ENCODE data around the gene RFPL2.

RFPL2 gene

DNA sequence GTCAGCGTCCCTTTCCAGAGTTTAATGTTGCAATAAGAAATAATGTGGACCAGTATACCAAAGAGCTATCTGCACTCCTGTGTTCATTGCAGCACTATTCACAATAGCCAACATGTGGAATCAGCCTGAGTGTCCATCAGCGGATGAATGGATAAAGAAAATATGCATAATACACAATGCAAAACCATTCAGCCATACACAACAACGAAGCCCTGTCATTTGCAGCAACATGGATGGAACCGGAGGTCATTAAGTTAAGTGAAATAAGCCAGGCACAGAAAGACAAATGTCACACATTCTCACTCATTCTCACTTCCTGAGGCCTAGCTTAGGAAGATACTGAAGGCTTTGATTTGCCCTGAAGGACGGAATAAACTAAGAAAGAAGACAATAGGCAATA, 28.2 kb upstream of the RFPL2 start:
- FAIRE-seq, result no peak
- no peak for TF ChIP-seq TAF1 (IDR thresholded peaks at IDR 0.05; ENCODE audit: low read depth, low read length)
- TF ChIP-seq SPI1 (IDR thresholded peaks at IDR 0.05; ENCODE audit: low read depth, low read length), result no peak
- TF ChIP-seq POLR2AphosphoS5 (IDR thresholded peaks at IDR 0.05; ENCODE audit: low read depth, low read length), result no peak
- no peak for TF ChIP-seq POLR2A (IDR thresholded peaks at IDR 0.05; ENCODE audit: low read depth, low read length)
- no peak for TF ChIP-seq POU2F2 (IDR thresholded peaks at IDR 0.05; ENCODE audit: low read depth, low read length)
- TF ChIP-seq PAX5 (IDR thresholded peaks at IDR 0.05; ENCODE audit: insufficient read depth, low read length, severe bottlenecking), result no peak
- DNase-seq (ENCODE audit: insufficient read length, low spot score), result no peak

DNA sequence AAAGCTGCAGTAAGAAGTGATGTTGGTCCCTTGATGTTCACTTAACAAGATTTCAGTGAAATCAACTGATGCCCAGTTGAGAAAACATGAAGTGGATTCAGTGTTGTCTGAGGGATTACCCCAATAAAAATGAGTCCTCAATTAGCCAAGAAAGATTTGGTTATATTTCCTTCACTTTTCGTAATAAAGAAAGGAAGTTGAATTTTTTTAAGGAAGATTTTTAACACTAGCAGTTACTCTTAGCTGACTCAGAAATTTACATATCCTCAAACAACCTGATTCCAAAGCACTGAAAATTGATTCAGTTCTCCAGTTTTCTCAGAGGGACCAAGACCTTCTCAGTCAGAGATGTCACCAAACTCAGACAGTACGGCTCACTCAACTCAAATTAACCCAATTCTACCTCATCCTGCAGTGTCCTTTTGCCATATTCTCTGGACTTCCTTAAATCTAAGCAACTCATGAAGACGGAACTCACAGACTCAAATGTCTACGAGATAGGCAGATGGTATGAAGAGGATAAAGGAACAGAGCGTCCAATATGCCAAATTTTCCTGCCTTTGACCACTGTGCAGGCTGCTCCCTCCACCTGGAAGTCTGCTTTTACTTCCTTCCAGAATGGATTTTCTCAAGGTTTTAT, 27.4 kb upstream of the RFPL2 start:
- DNase-seq (ENCODE audit: insufficient read length, low spot score) (no peak), FAIRE-seq (no peak)
- TF ChIP-seq POLR2A (IDR thresholded peaks at IDR 0.05; ENCODE audit: low read depth, low read length), result no peak
- TF ChIP-seq POLR2AphosphoS5 (IDR thresholded peaks at IDR 0.05; ENCODE audit: low read depth, low read length), result no peak
- no peak for TF ChIP-seq SPI1 (IDR thresholded peaks at IDR 0.05; ENCODE audit: low read depth, low read length)
- no peak for TF ChIP-seq TAF1 (IDR thresholded peaks at IDR 0.05; ENCODE audit: low read depth, low read length)
- no peak for TF ChIP-seq PAX5 (IDR thresholded peaks at IDR 0.05; ENCODE audit: insufficient read depth, low read length, severe bottlenecking)
- TF ChIP-seq POU2F2 (IDR thresholded peaks at IDR 0.05; ENCODE audit: low read depth, low read length), result no peak

DNA sequence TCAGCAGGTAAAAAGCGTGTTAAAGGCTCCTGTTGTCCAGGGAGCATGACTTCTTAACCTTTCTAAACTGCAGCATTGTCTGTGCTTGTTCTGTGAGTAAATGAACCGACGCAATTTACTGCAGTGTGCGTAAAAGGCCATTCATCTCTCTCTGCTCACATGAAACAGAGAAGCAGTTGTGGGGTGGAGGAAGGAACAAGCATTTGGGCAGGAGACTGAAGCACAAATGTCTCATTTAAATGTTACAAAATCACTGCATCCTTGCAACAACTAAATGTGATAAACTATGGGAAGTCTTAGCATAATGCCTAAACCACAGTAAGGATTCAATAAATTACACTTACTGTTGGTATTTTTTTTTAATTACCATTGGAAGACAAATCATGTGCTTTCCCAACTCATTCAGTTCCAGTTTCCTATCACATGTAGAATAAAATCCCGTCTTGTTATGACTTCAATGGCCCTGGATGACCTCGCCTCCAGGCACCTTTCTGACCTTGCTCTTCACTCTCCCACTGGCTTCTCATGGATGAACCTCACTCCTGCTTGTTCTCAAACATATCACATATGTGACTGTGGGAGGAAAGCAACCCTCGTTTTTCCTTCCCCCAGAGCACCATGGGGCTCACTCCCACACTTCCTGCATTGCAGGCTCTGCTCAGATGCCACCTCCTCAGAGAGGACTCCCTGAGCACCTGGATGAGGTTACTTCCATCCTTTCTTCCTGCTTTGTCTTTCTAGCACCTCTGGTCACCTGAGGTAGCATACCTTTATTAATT, 21.6 kb upstream of the RFPL2 start:
- DNase-seq (ENCODE audit: insufficient read length, low spot score), result no peak
- TF ChIP-seq TAF1 (IDR thresholded peaks at IDR 0.05; ENCODE audit: low read depth, low read length) (no peak), POU2F2 (IDR thresholded peaks at IDR 0.05; ENCODE audit: low read depth, low read length) (no peak), POLR2AphosphoS5 (IDR thresholded peaks at IDR 0.05; ENCODE audit: low read depth, low read length) (no peak), PAX5 (IDR thresholded peaks at IDR 0.05; ENCODE audit: insufficient read depth, low read length, severe bottlenecking) (no peak), SPI1 (IDR thresholded peaks at IDR 0.05; ENCODE audit: low read depth, low read length) (no peak), POLR2A (IDR thresholded peaks at IDR 0.05; ENCODE audit: low read depth, low read length) (no peak)
- FAIRE-seq, result no peak

DNA sequence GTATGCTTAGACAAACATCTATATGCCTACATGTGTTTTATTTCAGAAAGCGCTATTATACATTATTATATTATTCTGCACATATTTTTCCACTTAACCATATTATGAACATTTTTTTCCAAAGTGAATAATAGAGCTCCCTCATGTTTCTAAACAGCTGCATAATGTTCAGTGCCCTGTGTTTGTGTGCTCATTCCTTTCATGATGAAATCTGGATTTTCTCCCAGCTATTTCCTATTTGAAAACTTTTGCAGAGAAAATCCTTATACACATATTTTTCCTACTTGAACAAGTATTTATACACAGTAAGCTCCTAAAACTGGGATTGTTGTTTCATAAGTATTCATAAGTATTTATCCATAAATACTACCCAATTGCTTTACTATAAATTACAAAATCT, 18.1 kb upstream of the RFPL2 start:
- no peak for FAIRE-seq
- TF ChIP-seq PAX5 (IDR thresholded peaks at IDR 0.05; ENCODE audit: insufficient read depth, low read length, severe bottlenecking) (no peak), POLR2A (IDR thresholded peaks at IDR 0.05; ENCODE audit: low read depth, low read length) (no peak), POU2F2 (IDR thresholded peaks at IDR 0.05; ENCODE audit: low read depth, low read length) (no peak), SPI1 (IDR thresholded peaks at IDR 0.05; ENCODE audit: low read depth, low read length) (no peak), TAF1 (IDR thresholded peaks at IDR 0.05; ENCODE audit: low read depth, low read length) (no peak), POLR2AphosphoS5 (IDR thresholded peaks at IDR 0.05; ENCODE audit: low read depth, low read length) (no peak)
- no peak for DNase-seq (ENCODE audit: insufficient read length, low spot score)

DNA sequence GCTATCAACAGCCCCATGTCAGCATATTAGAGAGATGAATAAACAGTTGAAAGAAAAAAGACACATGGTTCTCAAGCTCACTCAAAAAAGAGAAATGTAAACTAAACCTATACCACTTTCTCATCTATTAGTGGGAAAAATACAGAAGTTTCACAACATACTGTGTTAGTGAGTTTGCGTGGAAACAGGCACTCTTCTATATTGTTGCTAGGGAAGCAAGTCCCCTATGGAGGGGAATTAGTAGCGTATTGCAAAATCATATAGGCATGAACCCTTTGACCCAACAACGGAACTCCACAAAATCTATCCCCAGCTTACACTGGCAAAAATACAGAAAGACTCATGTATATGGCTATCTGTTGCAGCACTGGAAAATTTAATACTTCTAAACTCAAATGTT, 14.2 kb upstream of the RFPL2 start:
- FAIRE-seq, result no peak
- no peak for TF ChIP-seq SPI1 (IDR thresholded peaks at IDR 0.05; ENCODE audit: low read depth, low read length)
- no peak for DNase-seq (ENCODE audit: insufficient read length, low spot score)

DNA sequence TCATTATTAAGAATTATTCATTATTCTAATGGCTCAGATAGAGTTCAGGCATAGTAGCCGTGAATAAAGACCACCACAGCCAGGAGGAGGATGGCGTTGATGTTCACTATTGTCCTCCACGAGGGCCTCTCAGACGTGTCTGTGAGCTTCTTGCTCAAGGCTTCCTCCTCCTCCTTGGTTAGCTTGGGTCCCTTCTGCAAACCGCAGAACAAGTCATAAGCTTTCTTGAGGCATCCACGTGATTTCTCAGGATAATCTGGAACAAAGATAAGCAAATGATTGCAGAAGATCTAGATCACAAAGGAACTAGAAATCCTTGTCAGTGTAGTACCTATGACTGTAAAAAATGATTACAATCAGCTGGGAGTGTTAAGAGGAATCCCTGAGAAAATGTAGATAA, 13.6 kb upstream of the RFPL2 start:
- TF ChIP-seq POU2F2 (IDR thresholded peaks at IDR 0.05; ENCODE audit: low read depth, low read length), result no peak
- no peak for FAIRE-seq

DNA sequence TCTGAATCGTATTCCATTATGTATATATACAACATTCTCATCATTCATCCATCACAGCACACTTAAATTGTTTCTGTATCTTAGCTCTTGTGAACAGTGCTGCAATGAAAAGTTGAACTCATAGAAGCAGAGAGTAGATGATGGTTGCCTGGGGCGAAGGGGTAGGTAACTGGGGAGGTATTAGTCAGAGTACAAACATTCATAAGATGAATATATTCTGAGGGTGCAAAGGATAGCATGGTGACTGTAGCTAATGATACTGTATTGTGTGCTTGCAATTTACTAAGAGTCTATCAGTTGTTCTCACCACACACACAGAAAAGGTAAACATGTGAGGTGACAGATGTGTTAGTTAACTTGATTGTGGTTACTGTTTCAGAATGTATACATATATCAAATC, 12.6 kb upstream of the RFPL2 start:
- FAIRE-seq (no peak), DNase-seq (ENCODE audit: insufficient read length, low spot score) (no peak)
- TF ChIP-seq PAX5 (IDR thresholded peaks at IDR 0.05; ENCODE audit: insufficient read depth, low read length, severe bottlenecking) (no peak), SPI1 (IDR thresholded peaks at IDR 0.05; ENCODE audit: low read depth, low read length) (no peak), POLR2A (IDR thresholded peaks at IDR 0.05; ENCODE audit: low read depth, low read length) (no peak)

More for the DNA sequence above, 13.6 kb upstream of the RFPL2 start:
- no peak for DNase-seq (ENCODE audit: insufficient read length, low spot score)

DNA sequence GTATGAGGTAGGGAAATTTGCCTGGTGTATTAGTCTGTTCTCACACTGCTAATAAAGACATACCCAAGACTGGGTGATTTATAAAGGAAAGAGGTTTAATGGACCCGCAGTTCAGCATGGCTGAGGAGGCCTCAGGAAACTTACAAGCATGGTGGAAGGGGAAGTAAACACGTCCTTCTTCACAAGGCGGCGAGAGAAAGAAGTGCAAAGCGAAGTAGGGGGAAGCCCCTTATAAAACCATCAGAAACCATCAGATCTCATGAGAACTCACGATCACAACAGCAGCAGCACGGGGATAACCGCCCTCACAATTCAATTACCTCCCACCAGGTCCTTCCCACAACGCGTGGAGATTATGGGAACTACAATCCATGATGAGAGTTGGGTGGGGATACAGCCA, 12.0 kb upstream of the RFPL2 start:
- TF ChIP-seq POU2F2 (IDR thresholded peaks at IDR 0.05; ENCODE audit: low read depth, low read length) (no peak), POLR2A (IDR thresholded peaks at IDR 0.05; ENCODE audit: low read depth, low read length) (no peak), SPI1 (IDR thresholded peaks at IDR 0.05; ENCODE audit: low read depth, low read length) (no peak), POLR2AphosphoS5 (IDR thresholded peaks at IDR 0.05; ENCODE audit: low read depth, low read length) (no peak), PAX5 (IDR thresholded peaks at IDR 0.05; ENCODE audit: insufficient read depth, low read length, severe bottlenecking) (no peak), TAF1 (IDR thresholded peaks at IDR 0.05; ENCODE audit: low read depth, low read length) (no peak)
- DNase-seq (ENCODE audit: insufficient read length, low spot score) (no peak), FAIRE-seq (no peak)

DNA sequence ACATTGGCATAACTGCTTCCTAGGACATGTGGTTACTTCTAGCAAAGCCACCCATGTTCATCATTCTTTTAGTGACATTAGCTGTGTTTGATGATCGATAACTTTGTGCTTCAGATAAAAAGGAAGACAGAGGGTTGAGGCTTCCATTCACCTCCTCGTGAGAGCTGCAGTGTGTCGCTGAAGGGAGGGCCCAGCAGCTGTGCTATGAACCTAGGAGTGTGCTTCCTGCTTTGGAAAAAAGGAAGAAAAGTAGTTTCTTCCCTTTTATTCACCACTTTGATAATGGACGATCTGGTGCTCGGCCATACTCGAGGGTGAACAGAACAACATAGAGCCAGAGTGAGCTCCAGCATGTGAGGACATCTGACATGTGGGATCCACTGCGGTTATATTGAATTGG, 6.1 kb upstream of the RFPL2 start:
- no peak for DNase-seq (ENCODE audit: insufficient read length, low spot score)
- TF ChIP-seq TAF1 (IDR thresholded peaks at IDR 0.05; ENCODE audit: low read depth, low read length) (no peak), PAX5 (IDR thresholded peaks at IDR 0.05; ENCODE audit: insufficient read depth, low read length, severe bottlenecking) (no peak), POU2F2 (IDR thresholded peaks at IDR 0.05; ENCODE audit: low read depth, low read length) (no peak), POLR2AphosphoS5 (IDR thresholded peaks at IDR 0.05; ENCODE audit: low read depth, low read length) (no peak)
- no peak for FAIRE-seq

DNA sequence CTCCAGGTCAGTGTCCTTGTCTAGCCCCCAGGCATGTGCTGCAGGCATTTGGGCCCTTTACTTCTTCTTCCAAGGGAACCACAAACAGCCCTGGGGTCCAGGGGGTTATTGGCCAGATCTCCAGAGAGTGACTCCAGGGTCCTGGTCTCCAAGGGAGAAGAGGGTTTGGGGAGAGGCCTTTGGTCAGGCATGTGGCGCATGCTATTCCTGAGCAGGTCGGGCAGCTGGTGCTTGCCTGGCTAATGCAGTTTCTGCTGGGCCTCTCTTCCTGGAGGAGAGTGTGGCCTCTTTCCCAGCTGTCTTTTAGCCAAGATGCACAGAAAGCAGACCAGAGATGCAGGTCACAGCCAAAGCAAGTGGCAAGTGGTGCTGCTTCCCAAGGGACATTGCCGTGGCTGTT, 3.8 kb upstream of the RFPL2 start:
- DNase-seq (ENCODE audit: insufficient read length, low spot score) (no peak), FAIRE-seq (no peak)
- no peak for TF ChIP-seq PAX5 (IDR thresholded peaks at IDR 0.05; ENCODE audit: insufficient read depth, low read length, severe bottlenecking)
- TF ChIP-seq POU2F2 (IDR thresholded peaks at IDR 0.05; ENCODE audit: low read depth, low read length), result no peak
- TF ChIP-seq SPI1 (IDR thresholded peaks at IDR 0.05; ENCODE audit: low read depth, low read length), result no peak
- TF ChIP-seq TAF1 (IDR thresholded peaks at IDR 0.05; ENCODE audit: low read depth, low read length), result no peak
- no peak for TF ChIP-seq POLR2A (IDR thresholded peaks at IDR 0.05; ENCODE audit: low read depth, low read length)
- TF ChIP-seq POLR2AphosphoS5 (IDR thresholded peaks at IDR 0.05; ENCODE audit: low read depth, low read length), result no peak
